Endodermal cell (in vitro differentiated cells): ENCODE results near the gene GUCY1A1. TPM values are rescaled to one million over a fixed set of nuclear protein-coding genes. Genes with fewer than 3 reads are reported as not detected.

Experiments used
- DNase-seq: peaks from one replicate; pipeline ENCODE4 v3.0.0-alpha.2; 2017
- H3K27ac ChIP-seq: 2 replicates; pipeline ENCODE4 v1.5.1; 2013; ENCODE audit warnings: mild to moderate bottlenecking, low read depth, low read length, moderate library complexity
- H3K27me3 ChIP-seq: 2 replicates; pipeline ENCODE4 v1.6.1; 2013; ENCODE audit warnings: mild to moderate bottlenecking, low read length, moderate library complexity; ENCODE audit not compliant: insufficient read depth, control insufficient read depth, poor library complexity, severe bottlenecking
- H3K36me3 ChIP-seq: 2 replicates; pipeline ENCODE4 v1.7.0; 2013; ENCODE audit warnings: mild to moderate bottlenecking, low read length, moderate library complexity; ENCODE audit not compliant: control insufficient read depth, insufficient read depth
- H3K4me1 ChIP-seq: one replicate; pipeline ENCODE4 v1.7.0; 2013; ENCODE audit warnings: low read length; ENCODE audit not compliant: control insufficient read depth, insufficient read depth
- H3K4me3 ChIP-seq: 2 replicates; pipeline ENCODE4 v1.5.1; 2013; ENCODE audit warnings: mild to moderate bottlenecking, low read length, moderate library complexity
- H3K9ac ChIP-seq: 2 replicates; pipeline ENCODE4 v1.6.1; 2013; ENCODE audit warnings: mild to moderate bottlenecking, low read length, moderate library complexity; ENCODE audit not compliant: poor library complexity, severe bottlenecking; ENCODE audit errors: extremely low read depth
- H3K9me3 ChIP-seq: 2 replicates; pipeline ENCODE4 v1.6.1; 2013; ENCODE audit warnings: mild to moderate bottlenecking, low read length, moderate library complexity; ENCODE audit not compliant: control insufficient read depth
- H3K27ac Mint-ChIP-seq: 2 replicates; pipeline ENCODE4 v1.8.0; 2020; ENCODE audit warnings: mixed read lengths
- H3K27me3 Mint-ChIP-seq: 2 replicates; pipeline ENCODE4 v1.8.0; 2021; ENCODE audit warnings: mild to moderate bottlenecking, mixed read lengths; ENCODE audit not compliant: insufficient read depth
- H3K36me3 Mint-ChIP-seq: 2 replicates; pipeline ENCODE4 v1.8.0; 2020; ENCODE audit warnings: low read depth, mixed read lengths
- H3K4me1 Mint-ChIP-seq: 2 replicates; pipeline ENCODE4 v1.8.0; 2020; ENCODE audit warnings: mixed read lengths
- H3K4me3 Mint-ChIP-seq: 2 replicates; pipeline ENCODE4 v1.8.0; 2020; ENCODE audit warnings: mild to moderate bottlenecking, moderate library complexity, mixed read lengths
- H3K9me3 Mint-ChIP-seq: 2 replicates; pipeline ENCODE4 v1.8.0; 2020; ENCODE audit warnings: mild to moderate bottlenecking, mixed read lengths
- CTCF ChIP-seq: fragments of 200-600 bp; sonication (generic); conservative IDR thresholded peaks from 2 replicates; pipeline ENCODE4 v1.5.0; 2021; ENCODE audit warnings: antibody characterized with exemption, mild to moderate bottlenecking
- WGBS, 2 experiments: methylation state at CpG; one replicate each; pipeline versions ENCODE4 v1.1.5 to v1.1.7; 2013; ENCODE audit warnings: missing lambda C conversion rate in 2 of 2, mixed read lengths in 1 of 2; ENCODE audit not compliant: insufficient coverage in 1 of 2, insufficient read length in 1 of 2; 5-methylcytosine and 5-hydroxymethylcytosine counted together
- total RNA-seq, 2 donors: library from RNA; stranded (reverse); fragmentation: NEBNext Ultra II Directional in 1 of 2; extraction: Animal tissue kit (Norgen Biotek cat#: 25700) in 1 of 2; gene quantifications; 2 replicates in 1 of 2; 3 replicates in 1 of 2; pipeline ENCODE4 v1.2.1, GENCODE V29; 2021

Gene GUCY1A1
- total RNA-seq, 2 donors from 2014 or later, result 0.58 to 1.1 TPM

GRCh38 chr4:155660436-155660835, 6.2 kb upstream of the GUCY1A1 start:
- Histone ChIP-seq H3K9ac (no peak overlapping the region), H3K9me3 (peaks cover 7% of the 10 kb centered on the region), H3K4me1 (peaks cover 9% of the 10 kb centered on the region), H3K4me3 (no peak overlapping the region), H3K27me3 (peaks cover 5% of the 10 kb centered on the region), H3K36me3 (no peaks in the 10 kb centered on the region), H3K27ac (no peak overlapping the region)
- no peaks in the 10 kb centered on the region for H3K36me3 Mint-ChIP-seq
- H3K9me3 Mint-ChIP-seq, result peaks cover 7% of the 10 kb centered on the region
- no peak overlapping the region for H3K4me3 Mint-ChIP-seq
- H3K27ac Mint-ChIP-seq, result no peak overlapping the region
- no peak for DNase-seq
- no peak for TF ChIP-seq CTCF
- peaks cover 49% of the 10 kb centered on the region for H3K27me3 Mint-ChIP-seq
- peaks cover 14% of the 10 kb centered on the region for H3K4me1 Mint-ChIP-seq
- 84% methylated on average over 2 of the region's 2 CpGs; no CpG with 5 or more reads in 1 of the 2 experiments for WGBS, 2 experiments

DNA sequence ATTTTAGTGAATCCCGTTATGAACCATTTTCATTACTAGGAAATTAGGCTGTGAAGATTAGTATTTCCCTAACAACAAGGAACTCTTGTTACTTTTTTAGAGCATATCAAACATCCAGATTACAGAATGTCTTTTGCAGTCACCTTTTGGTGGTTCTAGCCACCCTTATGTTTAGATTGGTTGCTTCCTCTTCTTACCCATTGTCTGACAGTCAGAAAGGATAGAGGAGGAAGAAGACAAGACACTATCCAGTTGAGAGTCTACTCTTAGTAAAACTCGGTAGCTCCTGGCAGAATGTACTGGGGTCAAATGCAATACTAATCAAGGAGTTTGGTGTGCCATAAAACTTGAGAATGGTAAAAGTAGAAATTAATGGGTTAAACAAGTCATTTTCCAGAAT, 1.6 kb upstream of the GUCY1A1 start:
- Histone ChIP-seq H3K9ac (no peak overlapping the region), H3K4me3 (no peak overlapping the region), H3K9me3 (no peaks in the 10 kb centered on the region), H3K27me3 (peaks cover 31% of the 10 kb centered on the region), H3K36me3 (no peaks in the 10 kb centered on the region), H3K4me1 (peaks cover 9% of the 10 kb centered on the region), H3K27ac (no peak overlapping the region)
- H3K4me3 Mint-ChIP-seq, result no peak overlapping the region
- peaks cover 28% of the 10 kb centered on the region for H3K4me1 Mint-ChIP-seq
- 92 to 100% methylated on average over 1 to 2 of the region's 2 CpGs for WGBS, 2 experiments
- DNase-seq, result no peak
- H3K27me3 Mint-ChIP-seq, result peaks cover 76% of the 10 kb centered on the region
- H3K27ac Mint-ChIP-seq, result no peak overlapping the region
- H3K9me3 Mint-ChIP-seq, result no peaks in the 10 kb centered on the region
- no peak for TF ChIP-seq CTCF
- H3K36me3 Mint-ChIP-seq, result no peaks in the 10 kb centered on the region

- peaks cover 79% of the 10 kb centered on the region for H3K27me3 Mint-ChIP-seq
- Histone ChIP-seq H3K4me1 (peaks cover 9% of the 10 kb centered on the region), H3K4me3 (peak overlapping the region; percentile 85), H3K27ac (peak overlapping the region; percentile 39), H3K9me3 (no peaks in the 10 kb centered on the region), H3K27me3 (peaks cover 31% of the 10 kb centered on the region), H3K9ac (peak overlapping the region; percentile 52), H3K36me3 (no peaks in the 10 kb centered on the region)
- peak overlapping the region; percentile 61 for H3K4me3 Mint-ChIP-seq
- TF ChIP-seq CTCF, result no peak
- 1 to 3% methylated on average over 10 to 27 of the region's 27 CpGs for whole genome bisulfite sequencing, 2 experiments
- no peaks in the 10 kb centered on the region for H3K9me3 Mint-ChIP-seq
- peaks cover 40% of the 10 kb centered on the region for H3K4me1 Mint-ChIP-seq
- peak; percentile 81 for DNase-seq
- H3K36me3 Mint-ChIP-seq, result no peaks in the 10 kb centered on the region
- H3K27ac Mint-ChIP-seq, result no peak overlapping the region
Measured at GRCh38 chr4:155667222-155667567, 547 bp downstream of the GUCY1A1 start.
